NCI-H1694 (cell line): ENCODE measurements around the gene ANKS6.

ENCODE experiments used
- DNase-seq: peaks from one replicate; lab custom pipeline; 2025; lab: John Stamatoyannopoulos, UW

Gene ANKS6

DNA sequence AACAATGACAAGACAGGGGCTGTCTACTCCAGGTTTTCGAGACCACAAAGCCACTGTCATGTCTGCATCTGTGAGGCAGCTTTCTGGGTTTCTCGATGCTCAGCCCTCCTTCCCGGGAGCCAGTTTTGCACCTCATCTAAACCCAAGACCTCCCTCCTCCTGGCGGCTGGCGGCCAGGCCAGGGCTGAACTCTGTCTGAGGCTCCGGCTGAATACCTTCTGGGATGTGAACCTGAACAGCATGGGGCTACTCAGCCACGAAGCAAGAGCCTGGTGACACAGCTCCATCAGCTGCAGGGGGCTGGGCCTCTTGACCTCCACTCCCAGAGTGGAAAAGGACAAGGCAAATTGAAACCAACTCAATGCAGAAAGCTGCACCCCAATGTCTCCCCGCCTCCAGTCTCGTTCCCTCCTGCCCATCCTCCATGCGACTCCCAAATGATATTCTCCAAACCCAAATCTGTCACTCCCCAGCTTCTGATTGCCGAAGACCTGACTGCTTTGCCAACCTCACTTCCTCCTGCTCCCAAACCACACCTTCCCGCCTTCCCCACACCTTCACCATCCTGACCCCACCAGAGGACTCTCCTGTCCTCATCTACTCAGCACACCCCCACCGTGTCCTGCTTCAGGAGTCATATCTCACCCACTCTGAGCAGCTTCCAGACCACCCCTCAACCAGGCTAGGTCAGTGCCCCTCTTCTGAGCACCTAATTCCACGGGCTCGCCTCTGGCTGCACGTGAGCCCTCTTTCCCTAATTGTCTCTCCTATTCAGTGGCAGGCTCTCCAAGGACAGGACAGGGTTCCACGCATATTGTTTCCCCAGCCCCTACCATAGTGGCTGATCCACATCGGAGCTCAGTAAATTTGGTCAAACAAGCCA lies 4.5 kb downstream of the ANKS6 start:
- DNase-seq = no peak

DNA sequence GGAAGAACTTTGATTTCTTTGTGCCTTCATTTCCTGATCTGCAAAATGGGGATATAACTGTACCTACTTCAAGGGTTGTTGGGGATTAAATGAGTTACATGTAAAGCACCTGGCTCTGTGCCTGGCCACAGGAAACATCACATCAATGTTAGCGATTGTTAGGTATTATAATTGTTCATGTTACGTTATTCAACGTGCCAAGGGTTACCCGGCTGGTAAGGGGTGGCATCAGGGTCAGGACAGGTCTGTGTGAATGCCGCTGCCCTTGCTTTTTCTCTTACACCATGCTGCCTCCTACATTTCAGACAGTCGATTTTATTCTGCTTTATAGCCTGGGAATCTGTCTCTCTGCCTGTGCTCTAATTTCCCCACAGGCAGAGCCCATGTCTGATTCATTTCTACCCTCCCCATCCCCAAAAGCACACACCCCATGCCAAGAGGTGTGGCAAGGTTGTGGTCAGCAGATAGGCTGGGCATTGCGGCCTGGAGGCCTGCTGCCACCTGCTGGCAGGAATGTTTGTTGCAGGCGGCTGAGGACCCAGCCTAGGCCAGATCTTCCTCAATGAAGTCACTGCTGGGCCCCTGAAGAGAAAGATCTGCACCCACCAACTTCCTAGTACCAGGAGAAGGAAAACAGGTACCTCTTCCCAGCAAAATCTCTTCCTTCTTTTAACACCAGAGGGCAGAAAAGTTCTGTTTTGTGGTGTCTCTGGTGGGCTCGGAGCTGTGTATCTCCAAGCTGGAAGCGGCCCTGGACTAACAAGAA lies 5.3 kb downstream of the ANKS6 start:
- DNase-seq = no peak

GRCh38 chr9:98790134-98790841 lies 6.1 kb downstream of the ANKS6 start:
- DNase-seq = peak; percentile 96

GRCh38 chr9:98789483-98790133 lies 6.7 kb downstream of the ANKS6 start:
- no peak for DNase-seq

GRCh38 chr9:98787766-98788335 lies 8.5 kb downstream of the ANKS6 start:
- no peak for DNase-seq

GRCh38 chr9:98786750-98787510 lies 9.4 kb downstream of the ANKS6 start:
- DNase-seq = no peak

GRCh38 chr9:98784831-98785806 lies 11.2 kb downstream of the ANKS6 start:
- DNase-seq = no peak

DNA sequence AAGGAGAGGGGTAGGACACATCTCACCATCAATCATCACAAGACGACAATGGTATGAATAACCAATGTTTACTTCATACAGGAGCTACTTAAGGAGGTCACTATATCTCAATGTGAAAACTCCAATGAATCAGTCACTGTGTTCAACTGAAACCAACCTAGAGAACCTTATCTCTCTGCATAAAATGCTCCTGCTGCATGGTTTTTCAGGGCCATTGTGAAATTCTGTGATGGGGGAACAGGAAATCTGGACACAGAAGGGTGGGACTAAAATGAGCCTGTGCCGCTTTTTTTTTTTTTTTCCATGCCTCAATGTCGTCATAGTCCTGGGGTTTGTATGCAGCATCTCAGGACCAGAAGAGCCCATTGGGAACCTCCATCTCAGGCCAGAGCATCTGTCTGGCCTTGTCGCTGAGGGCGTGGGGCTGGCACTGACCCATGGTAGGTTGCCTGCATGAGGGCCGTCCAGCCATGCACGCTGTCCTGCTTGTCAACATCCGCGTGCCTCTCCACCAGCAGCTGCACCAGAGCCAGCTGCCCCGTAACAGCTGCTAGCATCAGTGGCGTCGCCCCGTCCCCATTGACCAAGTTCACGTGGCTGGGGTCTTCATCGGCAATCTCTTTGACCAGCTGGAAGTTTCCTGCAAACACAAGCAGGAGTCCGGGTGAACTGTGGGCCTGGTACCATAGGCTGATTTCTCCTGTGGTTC lies 12.7 kb downstream of the ANKS6 start:
- DNase-seq = no peak

DNA sequence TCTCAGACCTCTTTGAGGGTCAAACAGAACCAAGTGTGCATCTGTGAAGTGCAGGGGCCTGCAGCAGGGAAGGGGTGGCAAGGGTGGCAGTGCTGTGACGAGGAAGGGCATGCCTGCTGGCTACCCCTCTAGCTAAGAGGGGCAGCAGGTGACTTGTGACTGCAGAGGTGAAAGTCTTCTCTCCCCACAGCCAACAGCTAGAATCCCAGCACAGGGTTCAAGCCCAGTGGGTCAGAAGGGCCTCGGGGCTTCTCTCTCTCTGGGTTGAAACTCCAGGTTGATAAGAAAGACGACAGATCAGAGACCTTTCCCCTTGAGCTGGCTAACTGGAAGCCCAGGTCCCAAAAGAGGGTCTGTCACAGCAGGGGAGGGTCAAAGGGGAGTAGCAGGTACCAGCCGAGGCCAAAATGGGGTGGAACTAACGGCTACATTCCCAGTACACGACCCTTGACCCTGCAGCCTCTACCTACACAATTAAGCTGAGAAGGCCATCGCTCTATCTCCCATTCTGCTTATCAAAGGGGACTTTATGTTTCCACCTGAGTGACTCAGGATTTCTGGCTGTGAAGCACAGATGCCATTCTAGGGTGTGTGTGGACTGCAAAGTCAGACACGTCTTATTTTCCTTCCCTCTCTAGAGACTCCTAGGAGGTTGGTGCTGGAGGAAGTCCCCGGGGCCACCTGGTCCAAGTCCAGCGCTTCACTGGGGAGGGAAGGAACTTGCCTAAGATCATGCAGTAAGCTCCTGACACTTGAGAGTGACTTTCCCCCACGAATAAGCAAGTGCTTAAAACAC lies 14.6 kb downstream of the ANKS6 start:
- DNase-seq = no peak

DNA sequence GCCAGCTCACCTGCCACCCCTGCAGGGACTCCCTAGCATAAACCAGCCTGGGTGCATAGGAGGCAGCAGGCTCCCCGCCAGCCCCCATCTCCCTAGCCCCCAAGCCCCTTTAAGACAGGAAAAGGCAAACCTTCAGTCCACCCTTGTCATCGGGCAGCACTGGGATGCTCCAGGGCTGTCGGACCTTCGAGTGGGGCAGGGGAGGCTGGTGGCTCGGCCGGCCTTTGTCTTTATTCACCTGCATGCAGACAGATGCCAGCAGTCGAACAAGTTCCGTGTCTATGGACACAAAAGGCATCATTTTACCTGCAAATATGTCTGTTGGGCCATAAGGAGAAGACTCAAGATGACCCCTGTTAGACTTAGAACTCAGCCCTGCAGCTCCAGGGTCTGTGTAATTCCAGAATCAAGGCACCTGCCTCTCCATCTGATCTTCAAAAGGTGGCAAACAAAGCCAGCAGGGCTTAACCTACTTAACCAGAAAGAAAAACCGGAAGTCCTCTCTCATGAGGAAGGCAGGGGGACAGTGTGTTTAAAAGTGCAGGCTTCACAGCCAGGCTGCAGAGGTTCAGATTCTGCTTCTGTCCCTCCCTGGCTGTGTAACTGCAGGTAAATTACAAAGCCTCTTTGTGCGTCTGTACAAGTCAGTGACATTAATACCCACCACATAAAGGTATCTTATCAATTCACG lies 16.2 kb downstream of the ANKS6 start:
- DNase-seq = no peak

DNA sequence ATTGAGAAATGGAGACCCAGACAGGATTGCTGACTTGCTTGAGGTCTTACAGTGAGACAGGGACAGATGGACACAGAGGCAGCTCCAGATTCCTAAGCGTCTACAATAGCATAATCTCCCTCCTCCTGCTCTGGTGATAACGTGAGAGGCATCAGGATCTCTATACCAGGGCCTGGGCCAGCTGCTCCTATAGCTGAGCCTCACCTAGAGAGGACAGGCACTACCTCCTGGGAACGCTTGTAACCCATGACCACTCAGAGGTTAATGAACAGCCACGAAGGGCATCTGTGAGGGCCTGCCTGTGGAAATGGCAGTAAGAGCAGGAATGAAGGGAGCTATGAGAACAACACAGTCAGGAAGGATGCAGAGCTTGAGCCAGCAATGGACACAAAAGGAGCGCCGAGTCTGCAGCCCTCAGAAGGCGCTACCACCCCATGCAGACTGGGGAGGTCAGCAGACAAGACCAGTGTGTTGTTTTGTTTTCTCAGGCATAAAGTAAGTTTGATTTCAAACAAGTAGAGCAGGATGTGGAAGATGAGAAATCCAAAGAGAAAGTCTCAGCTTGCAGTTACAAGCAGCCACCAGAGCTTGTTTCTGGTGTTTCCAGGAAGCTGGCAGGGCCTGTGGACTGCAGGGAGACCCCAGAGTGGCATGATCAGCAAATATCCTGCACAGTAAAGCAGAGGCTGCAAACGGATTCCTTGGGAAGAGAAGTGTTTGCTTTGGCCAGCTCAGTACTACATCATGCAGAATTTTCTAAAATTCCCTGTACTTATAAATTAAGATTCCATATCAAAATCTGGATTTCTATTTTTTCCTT lies 17.4 kb downstream of the ANKS6 start:
- no peak for DNase-seq

DNA sequence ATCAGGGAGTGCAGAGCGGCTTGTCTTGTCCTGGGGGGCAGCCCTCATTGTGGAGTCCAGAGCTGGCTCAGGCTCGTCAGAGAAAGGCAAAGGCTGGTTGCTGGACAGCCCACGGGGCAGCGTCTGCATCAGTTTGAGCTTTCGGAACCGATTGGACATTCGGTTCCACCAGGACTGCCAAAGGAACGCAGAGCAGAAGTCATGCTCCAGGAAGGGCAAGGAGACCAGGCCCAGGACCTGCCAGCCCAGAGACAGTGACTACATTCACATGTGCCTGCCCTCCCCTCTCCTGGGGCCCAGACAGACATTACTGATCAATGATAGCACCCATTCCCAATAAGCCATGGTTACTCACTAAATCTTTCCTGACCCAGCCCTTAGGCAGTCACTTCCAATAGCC lies 18.1 kb downstream of the ANKS6 start:
- DNase-seq = no peak

GRCh38 chr9:98777618-98778017 lies 18.7 kb downstream of the ANKS6 start:
- no peak for DNase-seq

DNA sequence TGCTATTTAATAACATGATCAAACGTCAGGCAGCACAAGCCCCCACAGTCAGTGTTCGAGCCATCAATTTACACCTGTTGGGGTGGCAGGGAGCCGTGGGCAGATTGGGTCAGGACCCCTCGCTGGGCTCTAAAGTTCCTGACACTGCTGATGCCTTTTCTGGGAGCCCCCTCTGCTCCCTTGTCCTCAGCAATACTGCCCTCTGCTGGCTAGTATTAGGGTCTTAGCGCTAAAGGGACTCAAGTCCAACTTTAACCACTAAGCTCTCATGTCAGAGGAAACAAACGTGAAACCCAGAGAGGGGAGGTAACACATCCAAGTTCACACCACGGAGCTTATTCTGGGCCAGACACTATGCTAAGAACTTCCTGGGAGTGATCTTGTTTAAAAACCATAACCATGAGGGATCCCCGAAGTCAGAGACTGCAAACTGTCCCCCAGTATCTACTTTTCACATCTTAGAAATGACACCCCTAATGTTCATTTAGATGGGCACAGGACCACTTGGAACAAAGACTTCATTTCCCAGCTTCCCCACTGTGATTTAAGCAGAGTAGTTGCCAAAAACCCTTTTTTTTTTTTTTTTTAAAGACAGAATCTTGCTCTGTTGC lies 20.4 kb downstream of the ANKS6 start:
- peak; percentile 66 for DNase-seq

- DNase-seq = no peak
These were observed 21.6 kb downstream of the ANKS6 start for GRCh38 chr9:98774746-98775145.

GRCh38 chr9:98773721-98774120 lies 22.6 kb downstream of the ANKS6 start:
- DNase-seq = no peak
